Chondrocyte (in vitro differentiated cells): ENCODE measurements around the gene TPRG1L. TPM values are rescaled to one million over a fixed set of nuclear protein-coding genes. Genes with fewer than 3 reads are reported as not detected.

Source experiments
- DNase-seq: peaks from one replicate; pipeline ENCODE4 v3.0.0; 2021; ENCODE audit warnings: mixed read lengths, low spot score
- H3K27ac Mint-ChIP-seq: one replicate; pipeline ENCODE4 v1.8.0; 2021; ENCODE audit warnings: mild to moderate bottlenecking, moderate library complexity, mixed read lengths; ENCODE audit not compliant: unreplicated experiment
- H3K27me3 Mint-ChIP-seq: 2 replicates; pipeline ENCODE4 v1.8.0; 2021; ENCODE audit warnings: low read depth, mixed read lengths
- H3K36me3 Mint-ChIP-seq: 2 replicates; pipeline ENCODE4 v1.8.0; 2021; ENCODE audit warnings: low read depth, mixed read lengths
- H3K4me1 Mint-ChIP-seq: 2 replicates; pipeline ENCODE4 v1.8.0; 2021; ENCODE audit warnings: low read depth, mild to moderate bottlenecking, mixed read lengths
- H3K4me3 Mint-ChIP-seq: one replicate; pipeline ENCODE4 v1.8.0; 2021; ENCODE audit warnings: mild to moderate bottlenecking, moderate library complexity, mixed read lengths; ENCODE audit not compliant: unreplicated experiment
- H3K9me3 Mint-ChIP-seq: 2 replicates; pipeline ENCODE4 v1.8.0; 2021; ENCODE audit warnings: low read depth, mixed read lengths
- total RNA-seq: library from RNA; stranded (reverse); gene quantifications from 3 replicates; pipeline ENCODE4 v1.2.1, GENCODE V29; 2021
- TF ChIP-seq, protein P1 (sequence below): fragments of 200-600 bp; sonication (generic); IDR thresholded peaks from 2 replicates; pipeline ENCODE4 v1.5.0; 2021; ENCODE audit warnings: antibody characterized with exemption, mild to moderate bottlenecking, moderate library complexity

TPRG1L gene
- total RNA-seq, 1 donor from 2014 or later = 53.7 TPM

DNA sequence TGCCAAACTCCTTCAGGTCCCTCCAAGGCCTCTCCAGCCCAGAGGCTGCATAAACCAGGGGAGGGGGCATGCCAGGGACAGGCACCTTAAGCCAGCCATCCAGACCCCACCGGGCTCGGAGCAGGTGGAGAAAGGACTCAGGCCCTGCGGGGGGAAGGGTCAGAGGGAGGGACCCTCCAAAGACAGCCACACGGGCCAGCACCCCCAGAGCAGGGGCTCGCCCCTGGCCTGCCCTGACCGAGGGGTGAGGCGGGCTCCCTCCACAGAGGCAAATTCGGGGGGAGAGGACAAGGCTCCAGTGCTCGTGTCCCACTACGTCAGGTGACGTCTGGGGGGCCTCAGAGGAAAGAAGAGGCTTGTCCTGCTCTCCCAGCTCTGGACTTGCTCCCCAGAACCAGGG, 21.7 kb upstream of the TPRG1L start:
- Mint-ChIP-seq H3K9me3 (no peaks in the 10 kb centered on the region), H3K4me1 (no peaks in the 10 kb centered on the region), H3K4me3 (no peak overlapping the region), H3K36me3 (no peaks in the 10 kb centered on the region), H3K27me3 (no peaks in the 10 kb centered on the region), H3K27ac (no peak overlapping the region)
- TF ChIP-seq, protein P1, sequence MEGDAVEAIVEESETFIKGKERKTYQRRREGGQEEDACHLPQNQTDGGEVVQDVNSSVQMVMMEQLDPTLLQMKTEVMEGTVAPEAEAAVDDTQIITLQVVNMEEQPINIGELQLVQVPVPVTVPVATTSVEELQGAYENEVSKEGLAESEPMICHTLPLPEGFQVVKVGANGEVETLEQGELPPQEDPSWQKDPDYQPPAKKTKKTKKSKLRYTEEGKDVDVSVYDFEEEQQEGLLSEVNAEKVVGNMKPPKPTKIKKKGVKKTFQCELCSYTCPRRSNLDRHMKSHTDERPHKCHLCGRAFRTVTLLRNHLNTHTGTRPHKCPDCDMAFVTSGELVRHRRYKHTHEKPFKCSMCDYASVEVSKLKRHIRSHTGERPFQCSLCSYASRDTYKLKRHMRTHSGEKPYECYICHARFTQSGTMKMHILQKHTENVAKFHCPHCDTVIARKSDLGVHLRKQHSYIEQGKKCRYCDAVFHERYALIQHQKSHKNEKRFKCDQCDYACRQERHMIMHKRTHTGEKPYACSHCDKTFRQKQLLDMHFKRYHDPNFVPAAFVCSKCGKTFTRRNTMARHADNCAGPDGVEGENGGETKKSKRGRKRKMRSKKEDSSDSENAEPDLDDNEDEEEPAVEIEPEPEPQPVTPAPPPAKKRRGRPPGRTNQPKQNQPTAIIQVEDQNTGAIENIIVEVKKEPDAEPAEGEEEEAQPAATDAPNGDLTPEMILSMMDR = no peak
- no peak for DNase-seq

DNA sequence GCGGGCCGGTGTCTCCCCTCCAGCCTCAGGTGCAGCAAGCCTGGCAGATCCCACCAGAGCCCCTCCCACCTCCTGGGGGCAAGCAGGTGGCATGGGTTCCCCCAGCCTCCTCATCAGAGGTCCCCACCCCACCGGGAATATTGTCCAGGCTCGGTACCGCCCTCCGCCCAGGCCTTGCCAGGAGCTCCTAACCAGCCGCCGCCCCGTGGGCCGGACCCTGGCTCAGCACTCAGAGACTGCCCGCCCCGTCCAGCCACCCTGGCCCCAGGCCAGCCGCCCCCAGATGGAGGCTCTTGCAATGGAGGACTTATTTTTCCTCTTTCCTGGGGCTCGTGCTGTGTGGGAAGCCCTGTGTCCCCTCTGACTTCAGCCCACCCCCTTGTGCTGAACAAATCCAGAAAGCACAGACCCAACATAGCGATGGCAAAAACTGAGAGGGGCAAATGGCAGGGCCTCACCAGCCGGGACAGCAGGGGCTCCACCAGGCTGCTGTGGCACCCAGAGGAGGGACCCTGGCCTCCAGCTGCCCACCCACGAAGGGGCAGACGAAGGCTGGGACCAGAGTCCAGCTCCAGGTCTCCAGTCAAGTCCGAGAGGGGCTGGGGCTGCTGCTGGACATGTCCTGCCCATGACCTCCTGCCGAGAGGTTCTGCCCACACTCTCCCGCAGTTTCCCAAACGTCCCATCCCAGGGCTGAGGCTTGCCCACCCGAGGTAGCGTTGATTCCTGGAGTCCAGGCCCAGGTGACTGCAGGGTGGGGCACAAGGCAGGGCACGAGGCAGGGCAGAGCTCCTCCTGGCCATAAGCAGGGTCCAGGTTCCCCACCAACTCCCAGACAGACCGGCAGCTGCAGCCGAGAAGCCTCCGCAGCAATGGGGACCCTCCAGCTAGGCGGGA, 21.0 kb upstream of the TPRG1L start:
- Mint-ChIP-seq H3K4me3 (no peak overlapping the region), H3K9me3 (no peaks in the 10 kb centered on the region), H3K27me3 (no peaks in the 10 kb centered on the region), H3K36me3 (no peaks in the 10 kb centered on the region), H3K4me1 (no peaks in the 10 kb centered on the region), H3K27ac (no peak overlapping the region)
- DNase-seq = no peak
- TF ChIP-seq, protein P1 = no peak

DNA sequence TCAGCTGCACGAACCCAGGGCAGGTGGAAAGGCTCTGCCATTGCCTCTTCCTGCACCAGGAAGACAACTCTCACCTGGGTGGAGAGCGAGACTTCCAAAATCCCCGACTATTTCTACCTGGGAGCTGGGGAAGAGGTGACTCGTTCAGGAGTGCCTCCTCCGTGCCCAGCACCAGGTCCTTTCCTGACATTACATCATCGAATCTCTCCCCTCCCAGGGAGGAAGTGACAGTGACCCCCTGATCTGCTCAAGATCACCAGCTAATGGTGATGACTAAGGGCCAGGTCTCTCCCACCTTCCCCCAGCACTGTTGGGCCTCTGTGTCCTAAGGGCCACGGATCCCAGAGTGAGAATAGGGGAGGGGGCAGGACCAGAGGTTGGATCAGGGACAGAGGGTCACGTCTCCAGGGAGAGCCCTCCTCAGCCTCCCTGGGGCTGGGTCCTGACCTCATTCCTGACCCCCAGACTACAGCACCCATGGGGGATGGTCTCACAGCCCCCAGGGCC, 20.3 kb upstream of the TPRG1L start:
- Mint-ChIP-seq H3K27me3 (no peaks in the 10 kb centered on the region), H3K4me1 (no peaks in the 10 kb centered on the region), H3K9me3 (no peaks in the 10 kb centered on the region), H3K4me3 (no peak overlapping the region), H3K27ac (no peak overlapping the region), H3K36me3 (no peaks in the 10 kb centered on the region)
- no peak for DNase-seq
- TF ChIP-seq, protein P1 = no peak

DNA sequence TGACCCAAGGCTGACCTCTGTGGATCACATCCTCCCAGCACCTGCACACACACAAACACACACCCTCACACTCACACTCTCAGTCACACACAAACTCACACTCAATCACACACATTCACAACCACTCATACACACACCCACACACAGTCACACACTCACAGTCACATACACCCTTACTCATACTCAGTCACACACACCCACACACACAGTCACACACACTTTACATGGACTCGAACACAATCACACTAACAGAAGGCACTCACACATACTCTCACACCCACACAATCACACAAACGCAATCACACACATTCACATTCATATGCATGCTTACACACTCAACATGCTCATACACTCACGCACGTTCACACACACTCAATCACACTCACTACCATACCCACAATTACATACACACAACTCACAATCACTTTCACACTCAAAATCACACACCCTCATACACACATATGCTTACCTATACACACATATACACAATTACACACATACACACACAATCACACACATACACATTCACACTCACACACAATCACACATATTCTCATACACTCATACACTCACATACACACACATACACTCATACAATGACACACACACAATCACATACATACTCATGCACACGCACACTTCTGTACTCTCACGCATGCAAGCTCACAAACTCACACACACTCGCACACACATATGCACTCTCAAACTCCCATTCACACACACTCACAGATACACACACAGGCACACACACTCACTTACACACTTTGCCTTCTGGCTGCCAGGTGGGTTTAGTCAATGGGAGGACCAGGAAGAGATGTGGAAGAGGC, 19.6 kb upstream of the TPRG1L start:
- H3K27ac Mint-ChIP-seq = no peak overlapping the region
- no peaks in the 10 kb centered on the region for H3K9me3 Mint-ChIP-seq
- no peak overlapping the region for H3K4me3 Mint-ChIP-seq
- no peaks in the 10 kb centered on the region for H3K4me1 Mint-ChIP-seq
- H3K36me3 Mint-ChIP-seq = no peaks in the 10 kb centered on the region
- H3K27me3 Mint-ChIP-seq = no peaks in the 10 kb centered on the region
- TF ChIP-seq, protein P1 = no peak
- no peak for DNase-seq
